ENCODE results near the gene KLC4. TPM values are rescaled to one million over a fixed set of nuclear protein-coding genes. Genes with fewer than 3 reads are reported as not detected.

The KLC4 gene
- total and polyA plus RNA-seq, 9 of the 15 experiments (the other 6 are each of a cell fraction or from before 2014, with no cell fraction given) = 1.7 to 16.2 (median 7.7) TPM

- TF ChIP-seq CUX1 (CRISPR knock-in tag; IDR thresholded peaks at IDR 0.05) = no peak
- TF ChIP-seq ZNF224 (CRISPR knock-in tag; IDR thresholded peaks at IDR 0.05) = no peak
- TF ChIP-seq NFE2L1 (tag; IDR thresholded peaks at IDR 0.05; ENCODE audit: borderline replicate concordance, low read depth) = no peak
- TF ChIP-seq MBD2 (IDR thresholded peaks at IDR 0.05; ENCODE audit: borderline replicate concordance, low read depth) = peak; percentile 88
- TF ChIP-seq FOXA3 (CRISPR knock-in tag; conservative IDR thresholded peaks at IDR 0.05 in 1 of 2, IDR thresholded peaks at IDR 0.05 in 1 of 2) = peak in 1 of 2 experiments; percentile 75; a peak in 2 of 4 replicates
- no peak for TF ChIP-seq NR2C2 (CRISPR knock-in tag; IDR thresholded peaks at IDR 0.05)
- peak; percentile 70; the same call in 1 of the 2 replicates for TF ChIP-seq NR2C2 (tag; IDR thresholded peaks at IDR 0.05)
- TF ChIP-seq CHD1 (IDR thresholded peaks at IDR 0.05; ENCODE audit: low read length) = peak; percentile 86
- no peak for TF ChIP-seq GATAD2A (IDR thresholded peaks at IDR 0.05)
- no peak for TF ChIP-seq ZNF282 (CRISPR knock-in tag; IDR thresholded peaks at IDR 0.05)
- peak; percentile 63 for TF ChIP-seq JUNB (CRISPR knock-in tag; conservative IDR thresholded peaks at IDR 0.05)
- TF ChIP-seq ZBTB7A (IDR thresholded peaks at IDR 0.05; ENCODE audit: borderline replicate concordance, control insufficient read depth, low read depth, low read length) = peak; percentile 91
- no peak for TF ChIP-seq ZNF584 (CRISPR knock-in tag; IDR thresholded peaks at IDR 0.05; ENCODE audit: low read depth)
- TF ChIP-seq XRCC5 (IDR thresholded peaks at IDR 0.05; ENCODE audit: low read depth, low read length) = peak; percentile 82
- peak; percentile 92 for TF ChIP-seq ETV5 (CRISPR knock-in tag; IDR thresholded peaks at IDR 0.05; ENCODE audit: low read depth)
- TF ChIP-seq POLR3A (IDR thresholded peaks at IDR 0.05; ENCODE audit: borderline replicate concordance, extremely low read depth, insufficient read depth, insufficient read length) = no peak
- peak; percentile 78 to 81 for TF ChIP-seq NRF1 (conservative IDR thresholded peaks at IDR 0.05 in 1 of 2, IDR thresholded peaks at IDR 0.05 in 1 of 2)
- peak; percentile 68 for TF ChIP-seq FOXO4 (CRISPR knock-in tag; IDR thresholded peaks at IDR 0.05)
- TF ChIP-seq ZNF324 (CRISPR knock-in tag; IDR thresholded peaks at IDR 0.05) = peak; percentile 82
- TF ChIP-seq ZBTB12 (CRISPR knock-in tag; IDR thresholded peaks at IDR 0.05) = peak; percentile 28; the same call in 1 of the 2 replicates
- peak; percentile 68; the same call in 1 of the 2 replicates for TF ChIP-seq FOXK1 (CRISPR knock-in tag; IDR thresholded peaks at IDR 0.05; ENCODE audit: borderline replicate concordance)
Observed at GRCh38 chr6:43053545-43054205, 5.8 kb upstream of the KLC4 start, which contains the start of gene CUL7 (continued).
